HG03378 (cell line): ENCODE data around the gene BAD.
"Not testable (repeated sequence)": the region's sequence is repeated elsewhere in the genome, so short reads cannot be mapped to it uniquely, and the experiment has no call there.

ENCODE experiments used
- ATAC-seq: cut with Tn5 transposase; IDR thresholded peaks from one replicate; pipeline ENCODE4 v1.9.1; 2021; ENCODE audit warnings: mild to moderate bottlenecking, moderate library complexity; ENCODE audit not compliant: unreplicated experiment

BAD gene

DNA sequence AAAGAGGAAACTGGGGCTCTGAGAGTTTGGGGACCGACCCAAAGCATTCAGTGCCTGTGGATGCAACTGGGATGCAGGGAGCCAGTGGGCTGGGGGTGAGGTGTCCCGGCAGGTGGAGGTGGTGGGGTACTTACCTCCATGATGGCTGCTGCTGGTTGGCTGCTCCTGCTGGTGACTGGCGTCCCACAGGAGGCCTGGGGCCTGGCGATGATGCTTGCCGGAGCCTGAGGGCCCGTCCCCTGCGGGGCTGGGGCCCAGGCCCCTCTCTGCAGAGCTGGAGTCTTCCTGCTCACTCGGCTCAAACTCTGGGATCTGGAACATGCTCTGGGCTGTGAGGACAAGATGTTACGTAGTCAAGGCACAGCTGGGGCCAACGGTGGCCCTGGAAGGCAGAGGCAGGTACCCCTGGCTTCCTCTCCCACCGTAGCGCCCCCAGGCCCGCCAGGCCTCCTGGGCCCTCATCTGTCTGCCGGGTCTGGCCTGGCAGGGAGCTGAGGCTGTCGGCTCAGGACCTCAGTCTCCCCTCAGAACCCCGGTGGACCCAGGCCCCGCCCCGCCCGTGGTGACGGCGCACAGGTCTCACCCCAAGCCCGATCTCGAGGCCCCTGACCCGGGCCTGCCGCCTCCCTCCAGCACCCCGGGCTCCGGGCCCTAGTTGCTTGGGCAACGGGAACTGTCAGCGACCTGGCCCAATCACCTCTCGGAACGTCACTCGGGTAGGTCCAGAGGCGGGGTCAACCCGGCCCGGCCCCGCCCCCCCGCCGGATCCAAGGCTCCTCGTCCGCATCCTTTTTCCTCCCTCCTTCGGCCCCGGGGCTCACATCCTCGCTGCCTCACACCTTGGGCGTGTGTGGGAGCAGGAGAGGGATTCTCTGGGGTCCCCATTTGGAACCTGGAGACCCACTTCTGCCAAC, at the start of gene BAD:
Gene BAD, minus strand, starts transcription at position 618 of the 914 bp plus-strand sequence. Its CDS starts 297 bp downstream, at position 321.
- ATAC-seq = peak; percentile 53

DNA sequence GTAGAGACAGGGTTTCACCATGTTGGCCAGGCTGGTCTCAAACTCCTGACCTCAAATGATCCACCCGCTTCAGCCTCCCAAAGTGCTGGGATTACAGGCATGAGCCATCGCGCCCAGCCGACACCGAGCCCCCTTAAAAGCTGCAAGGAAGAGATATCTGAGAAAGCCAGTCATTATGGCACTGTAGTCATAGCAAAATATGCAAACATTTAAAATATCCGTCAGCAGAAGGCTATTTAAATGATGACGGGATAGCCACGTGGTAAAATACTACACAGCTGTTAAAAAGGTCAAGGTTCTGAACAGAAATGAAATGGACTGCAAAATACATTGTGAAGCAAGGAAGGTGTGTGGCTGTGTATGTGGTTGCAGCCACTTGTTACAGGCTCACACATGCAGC, 49.1 kb upstream of the BAD start:
- no peak for ATAC-seq

DNA sequence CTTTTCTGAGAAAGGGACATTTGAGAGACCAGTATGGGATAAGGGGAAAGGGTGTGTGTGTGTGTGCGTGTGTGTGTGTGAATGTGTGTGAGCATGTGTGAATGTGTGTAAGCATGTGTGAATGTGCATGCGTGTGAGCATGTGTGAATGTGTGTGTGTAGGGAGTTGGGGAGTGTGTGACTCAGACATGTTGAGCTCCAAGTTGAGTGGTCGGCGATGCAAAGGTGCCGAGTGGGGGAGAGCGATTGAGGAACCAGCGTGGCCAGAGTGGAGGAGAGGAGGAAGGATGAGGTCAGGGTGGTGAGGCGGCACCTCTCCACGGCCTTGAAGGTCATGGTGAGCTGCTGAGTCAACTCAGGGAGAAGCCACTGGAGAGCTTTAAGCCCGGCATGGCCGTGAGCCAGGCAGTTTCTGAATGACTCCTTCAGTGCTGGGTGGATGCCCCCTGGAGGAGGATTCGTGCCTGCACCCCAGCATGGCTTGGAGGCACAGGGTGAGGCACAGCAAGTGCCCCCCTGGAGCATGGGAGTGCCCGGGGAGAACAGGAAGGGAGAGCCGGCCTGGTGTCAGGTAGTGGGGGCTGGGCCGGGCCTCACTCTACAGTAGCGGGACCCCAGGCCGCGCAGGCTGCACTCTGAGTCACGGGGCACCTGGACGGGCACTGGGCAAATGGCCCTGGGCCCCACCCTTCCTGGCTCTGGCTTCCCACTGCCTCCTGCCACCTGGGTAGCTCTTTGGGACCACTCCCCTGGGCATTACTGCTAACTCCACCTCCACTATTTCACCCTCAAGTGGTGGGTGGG, 47.3 kb upstream of the BAD start:
- ATAC-seq = no peak

DNA sequence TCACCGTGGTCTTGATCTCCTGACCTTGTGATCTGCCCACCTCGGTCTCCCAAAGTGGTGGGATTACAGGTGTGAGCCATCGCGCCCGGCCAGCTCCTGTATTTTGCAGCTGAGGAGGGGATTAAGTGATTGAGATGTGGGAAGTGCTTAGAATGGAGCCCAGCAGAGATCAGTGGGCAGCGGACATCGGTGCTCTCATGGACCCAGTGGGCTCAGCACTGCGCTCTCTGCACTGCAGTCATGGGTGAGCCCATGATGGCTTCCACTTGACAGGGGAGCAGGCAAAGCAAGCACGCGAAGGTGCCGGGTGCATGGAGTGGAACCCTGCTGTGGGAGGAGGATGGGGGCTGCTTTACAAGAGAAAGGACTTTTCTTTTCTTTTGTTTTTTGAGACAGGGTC, 46.4 kb upstream of the BAD start:
- ATAC-seq = no peak

DNA sequence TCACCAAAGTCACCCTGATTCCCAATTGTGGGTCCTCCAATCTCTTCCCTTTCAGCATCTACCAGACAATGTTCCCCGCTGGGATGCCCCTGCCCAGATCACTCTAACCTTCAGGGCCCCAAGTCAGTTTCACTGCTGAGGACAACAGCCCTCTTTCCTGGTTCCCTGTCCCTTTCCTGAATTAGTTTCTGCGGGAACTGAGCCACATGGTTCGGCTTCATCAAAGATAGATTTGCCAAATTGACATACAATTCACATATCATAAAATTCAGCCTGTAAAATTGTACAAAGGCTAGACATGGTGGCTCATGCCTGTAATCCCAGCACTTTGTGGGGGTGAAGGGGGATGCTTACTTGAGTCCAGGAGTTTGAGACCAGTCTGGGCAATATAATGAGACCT, 43.5 kb upstream of the BAD start:
- ATAC-seq = no peak

DNA sequence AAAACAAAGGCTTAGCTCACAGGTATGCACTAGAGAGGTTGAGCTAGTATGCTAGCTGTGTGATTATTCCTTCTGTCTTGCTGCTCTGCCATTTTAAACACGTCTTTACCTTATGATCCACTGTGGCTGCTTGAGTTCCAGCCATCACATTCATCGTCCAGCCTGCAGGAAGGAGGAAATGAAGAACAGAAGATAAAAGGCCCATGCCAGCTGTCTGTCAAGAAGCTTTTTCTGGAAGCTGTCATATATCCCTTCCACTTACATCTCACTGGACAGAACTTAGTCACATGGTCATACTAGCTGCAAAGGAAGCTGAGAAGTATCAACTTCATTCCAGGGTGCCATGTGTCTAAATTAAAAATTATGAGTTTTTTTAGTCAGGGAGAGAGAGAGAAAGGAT, 42.9 kb upstream of the BAD start:
- no peak for ATAC-seq

DNA sequence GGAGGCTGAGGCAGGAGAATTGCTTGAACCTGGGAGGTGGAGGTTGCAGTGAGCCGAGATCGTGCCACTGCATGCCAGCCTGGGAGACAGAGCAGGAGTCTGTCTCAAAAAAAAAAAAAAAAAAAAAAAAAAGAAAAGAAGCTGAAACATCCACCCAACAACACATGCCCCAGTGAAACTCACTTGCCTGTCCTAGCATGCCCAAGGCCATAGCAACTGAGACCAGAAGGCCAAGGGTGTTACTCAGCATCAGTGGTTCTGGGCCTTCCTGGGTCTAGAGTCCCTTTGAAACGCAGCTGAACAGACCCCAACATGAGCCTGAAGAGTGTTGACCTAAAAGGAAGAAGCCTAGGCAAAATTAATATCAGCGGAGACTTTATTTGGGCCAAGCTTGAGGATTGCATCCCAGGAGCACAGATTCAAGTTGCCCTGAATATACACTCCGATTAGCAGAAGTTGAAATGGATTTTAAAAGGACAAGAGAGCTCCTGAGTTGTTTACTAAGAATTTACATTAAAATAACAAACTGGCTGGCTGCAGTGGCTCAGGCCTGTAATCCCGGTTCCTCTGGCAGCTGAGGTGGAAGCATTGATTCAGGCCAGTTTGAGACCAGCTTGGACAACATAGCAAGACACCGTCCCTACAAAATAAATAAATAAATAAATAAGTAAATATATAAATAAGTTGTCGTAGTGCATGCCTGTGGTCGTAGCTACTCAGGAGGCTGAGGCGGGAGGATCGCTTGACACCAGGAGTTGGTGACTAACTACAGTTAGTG, 40.4 kb upstream of the BAD start:
- ATAC-seq = no peak

DNA sequence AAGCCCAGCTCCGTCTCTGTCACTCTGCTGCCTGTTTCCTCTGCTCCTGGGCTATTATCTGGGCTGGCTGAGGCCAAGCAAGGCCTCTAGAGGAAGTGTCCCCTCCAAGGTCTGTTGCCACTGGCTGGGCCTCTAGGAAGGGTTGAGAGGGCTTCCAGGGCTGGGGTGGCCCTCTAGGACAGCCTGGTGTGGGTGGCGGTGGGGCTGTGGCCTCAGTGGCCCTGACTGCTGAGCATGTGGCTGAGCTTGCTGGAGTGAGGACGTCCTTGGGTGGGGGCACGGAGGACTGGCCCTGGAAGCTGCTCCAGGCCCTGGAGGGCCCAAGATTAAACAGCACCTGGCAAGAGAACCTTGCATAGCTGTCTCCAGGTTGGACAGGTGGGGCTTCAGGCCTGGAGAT, 39.5 kb upstream of the BAD start:
- not testable (repeated sequence) for ATAC-seq

DNA sequence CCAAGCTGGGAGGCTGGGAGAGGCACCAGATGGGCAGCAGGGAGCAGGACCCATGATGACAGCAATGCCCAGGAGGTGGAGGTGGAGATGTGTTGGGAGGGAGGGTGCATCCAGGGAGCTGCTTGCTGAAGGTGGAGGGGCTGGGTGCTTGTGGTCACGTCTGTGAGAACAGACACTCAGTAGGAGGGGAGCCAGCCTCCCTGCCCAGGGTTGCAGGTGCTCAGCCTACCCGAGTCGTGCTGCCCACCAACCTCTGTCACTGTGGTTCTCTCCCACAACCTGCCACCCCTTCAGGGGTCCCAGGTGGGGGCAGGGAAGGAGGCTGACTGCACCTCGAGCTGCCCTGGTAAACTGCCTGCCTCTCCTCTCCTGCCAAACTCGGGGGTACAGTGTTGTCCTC, 38.9 kb upstream of the BAD start:
- no peak for ATAC-seq

DNA sequence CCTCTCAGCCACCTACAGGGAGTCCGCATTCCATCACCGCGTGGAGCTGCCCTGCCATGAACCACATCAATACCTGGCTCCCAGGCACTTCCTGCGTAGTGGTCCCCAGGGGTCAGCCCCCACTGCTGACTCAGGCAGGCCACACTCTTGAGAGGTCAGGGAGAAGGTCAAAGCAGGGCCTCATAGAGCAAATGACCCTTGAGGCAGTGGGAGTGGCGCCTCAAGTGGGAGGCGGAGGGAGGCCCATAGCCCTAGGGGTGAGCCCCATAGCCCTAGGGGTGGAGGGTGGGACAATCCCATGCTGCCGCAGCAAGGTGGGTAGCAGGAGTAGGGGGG, 38.4 kb upstream of the BAD start:
- ATAC-seq = no peak

DNA sequence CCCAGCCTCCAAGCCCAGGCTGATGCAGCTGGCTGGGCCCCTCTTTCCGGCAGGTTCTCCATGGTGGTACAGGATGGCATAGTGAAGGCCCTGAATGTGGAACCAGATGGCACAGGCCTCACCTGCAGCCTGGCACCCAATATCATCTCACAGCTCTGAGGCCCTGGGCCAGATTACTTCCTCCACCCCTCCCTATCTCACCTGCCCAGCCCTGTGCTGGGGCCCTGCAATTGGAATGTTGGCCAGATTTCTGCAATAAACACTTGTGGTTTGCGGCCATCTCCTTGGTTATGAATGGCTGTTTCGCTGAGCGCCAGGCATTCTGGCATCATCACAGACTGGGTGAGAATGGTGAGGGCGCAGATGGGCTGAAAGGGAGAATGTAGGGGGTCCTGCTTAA, 37.1 kb upstream of the BAD start:
- ATAC-seq = no peak

DNA sequence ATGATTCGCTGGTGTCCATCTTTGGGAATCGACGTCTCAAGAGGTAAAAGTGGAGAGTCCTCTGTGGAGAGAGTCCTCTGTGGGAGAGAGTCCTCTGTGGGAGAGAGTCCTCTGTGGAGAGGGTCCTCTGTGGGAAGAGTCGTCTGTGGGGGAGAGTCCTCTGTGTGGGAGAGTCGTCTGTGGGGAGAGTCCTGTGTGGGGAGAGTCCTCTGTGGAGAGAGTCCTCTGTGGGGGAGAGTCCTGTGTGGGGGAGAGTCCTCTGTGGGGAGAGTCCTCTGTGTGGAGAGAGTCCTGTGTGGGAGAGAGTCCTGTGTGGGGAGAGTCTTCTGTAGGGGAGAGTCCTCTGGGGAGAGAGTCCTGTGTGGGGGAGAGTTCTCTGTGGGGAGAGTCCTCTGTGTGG, 36.6 kb upstream of the BAD start:
- ATAC-seq = no peak

DNA sequence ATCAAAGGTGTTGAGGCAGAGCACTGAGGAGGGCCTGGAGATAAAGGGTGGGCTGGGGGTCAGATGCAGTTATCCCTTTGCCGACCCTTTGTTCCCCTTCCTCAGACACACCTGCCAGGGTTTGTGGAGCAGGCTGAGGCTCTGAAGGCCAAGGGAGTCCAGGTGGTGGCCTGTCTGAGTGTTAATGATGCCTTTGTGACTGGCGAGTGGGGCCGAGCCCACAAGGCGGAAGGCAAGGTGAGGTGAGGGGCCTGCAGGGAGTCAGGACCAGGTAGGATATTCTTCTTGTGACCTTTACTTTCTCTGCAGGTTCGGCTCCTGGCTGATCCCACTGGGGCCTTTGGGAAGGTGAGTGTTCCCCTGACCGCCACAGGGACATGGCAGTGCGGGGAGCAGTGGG, 36.1 kb upstream of the BAD start:
- no peak for ATAC-seq

DNA sequence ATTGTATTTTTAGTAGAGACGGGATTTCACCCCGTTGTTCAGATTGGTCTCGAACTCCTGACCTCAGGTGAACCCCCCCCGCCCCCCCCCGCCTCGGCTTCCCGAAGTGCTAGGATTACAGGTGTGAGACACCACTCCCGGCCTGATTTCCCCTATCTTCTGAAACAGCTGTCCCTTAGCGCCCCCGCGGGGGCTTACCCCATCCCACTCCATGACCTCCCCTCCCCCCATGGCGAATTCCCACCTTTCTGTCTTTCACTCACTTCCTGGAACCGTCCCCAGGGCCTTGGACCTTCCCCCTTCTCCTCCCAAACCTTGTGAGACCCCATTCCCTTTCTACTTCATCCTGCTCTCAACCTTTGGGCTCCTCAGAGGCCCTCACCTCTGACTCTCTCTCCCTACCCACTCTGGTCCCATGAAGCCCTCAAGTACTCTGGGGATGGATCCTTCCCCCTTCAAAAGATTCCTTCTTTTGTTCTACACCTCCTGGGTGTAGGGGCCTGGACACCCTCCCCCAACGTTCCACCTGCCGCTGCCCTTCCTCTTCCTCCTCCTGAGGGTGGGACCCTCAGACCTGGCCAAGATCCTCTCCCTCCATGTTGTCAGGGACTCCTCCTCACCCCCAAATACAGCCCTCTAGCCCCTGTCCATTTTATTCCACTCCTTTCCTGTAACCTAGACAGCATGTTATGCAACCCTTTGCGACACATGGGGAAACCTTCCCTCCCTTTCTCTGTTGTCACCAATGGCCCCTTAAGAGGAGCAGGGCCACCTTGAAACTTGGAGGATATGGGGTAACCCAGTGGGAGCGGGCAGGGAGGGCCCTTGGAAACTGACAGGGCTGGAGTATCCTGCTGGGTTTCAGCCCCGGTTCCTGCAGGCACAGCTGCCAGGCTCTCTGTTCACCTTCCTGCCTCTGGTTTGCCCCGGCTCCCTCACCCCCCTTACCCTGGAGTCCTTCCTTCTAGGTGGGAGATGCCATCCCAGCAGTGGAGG, 34.6 kb upstream of the BAD start:
- no peak for ATAC-seq

DNA sequence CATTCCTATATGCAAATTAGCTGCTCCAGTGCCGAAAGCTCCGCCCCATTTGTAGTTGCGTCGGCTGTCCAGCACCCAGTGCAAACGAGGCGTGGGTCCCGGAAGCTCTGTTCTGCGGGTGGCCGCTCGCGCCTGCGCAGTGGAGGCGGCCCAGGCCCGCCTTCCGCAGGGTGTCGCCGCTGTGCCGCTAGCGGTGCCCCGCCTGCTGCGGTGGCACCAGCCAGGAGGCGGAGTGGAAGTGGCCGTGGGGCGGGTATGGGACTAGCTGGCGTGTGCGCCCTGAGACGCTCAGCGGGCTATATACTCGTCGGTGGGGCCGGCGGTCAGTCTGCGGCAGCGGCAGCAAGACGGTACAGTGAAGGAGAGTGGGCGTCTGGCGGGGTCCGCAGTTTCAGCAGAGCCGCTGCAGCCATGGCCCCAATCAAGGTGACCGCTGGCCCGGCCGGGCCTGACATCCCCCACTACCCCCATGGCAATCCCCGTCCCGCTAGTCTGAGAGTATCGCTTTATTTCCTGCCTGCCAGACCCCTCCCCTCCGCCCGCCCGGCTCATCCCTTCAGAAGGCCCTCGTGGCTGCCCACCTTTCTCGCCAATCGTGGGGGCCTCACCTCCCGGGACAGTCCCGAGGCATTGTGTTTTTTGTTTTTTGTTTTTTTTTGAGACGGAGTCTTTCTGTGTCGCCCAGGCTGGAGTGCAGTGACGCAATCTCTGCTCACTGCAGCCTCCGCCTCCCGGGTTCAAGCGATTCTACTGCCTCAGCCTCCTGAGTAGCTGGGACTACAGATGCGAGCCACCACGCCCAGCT, 33.7 kb upstream of the BAD start, which contains the start of gene PRDX5:
Gene PRDX5, plus strand, starts transcription at position 161 of the 805 bp plus-strand sequence. Its CDS starts 95 bp downstream, at position 256.
- ATAC-seq = peak; percentile 54

DNA sequence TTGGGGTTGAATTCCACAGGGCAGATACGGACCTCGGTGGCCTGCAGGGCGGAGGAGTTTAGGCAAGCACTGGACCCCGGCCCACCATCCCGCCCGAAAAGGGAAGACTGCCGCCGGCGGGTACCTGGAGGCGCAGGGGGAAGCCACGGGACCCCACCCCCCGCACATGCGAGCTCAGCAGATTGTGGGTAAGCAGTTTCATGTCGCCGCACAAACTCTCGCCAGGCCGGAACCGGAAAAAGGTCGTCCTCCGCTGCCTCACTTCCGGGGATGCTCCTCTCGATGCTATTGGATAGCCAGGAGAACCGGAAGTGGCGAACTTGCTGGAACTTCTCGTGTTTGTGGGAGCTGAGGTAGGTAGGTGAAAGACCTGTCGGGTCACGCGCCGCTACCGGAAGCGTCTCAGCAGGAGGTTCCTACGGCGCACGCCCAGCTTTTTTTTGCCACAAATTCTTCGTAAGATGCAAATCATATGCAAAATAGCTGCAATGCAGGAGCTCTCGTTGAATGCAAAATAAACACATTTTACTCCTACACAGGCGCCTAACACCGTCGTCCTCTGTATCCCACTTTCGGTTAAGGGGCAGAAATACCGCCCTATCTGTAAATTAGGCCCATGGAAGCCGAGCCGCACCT, 33.0 kb upstream of the BAD start, which contains the start of gene TRMT112:
Gene TRMT112, minus strand, starts transcription at position 235 of the 636 bp plus-strand sequence. Its CDS starts 33 bp downstream, at position 202.
- peak; percentile 69 for ATAC-seq

DNA sequence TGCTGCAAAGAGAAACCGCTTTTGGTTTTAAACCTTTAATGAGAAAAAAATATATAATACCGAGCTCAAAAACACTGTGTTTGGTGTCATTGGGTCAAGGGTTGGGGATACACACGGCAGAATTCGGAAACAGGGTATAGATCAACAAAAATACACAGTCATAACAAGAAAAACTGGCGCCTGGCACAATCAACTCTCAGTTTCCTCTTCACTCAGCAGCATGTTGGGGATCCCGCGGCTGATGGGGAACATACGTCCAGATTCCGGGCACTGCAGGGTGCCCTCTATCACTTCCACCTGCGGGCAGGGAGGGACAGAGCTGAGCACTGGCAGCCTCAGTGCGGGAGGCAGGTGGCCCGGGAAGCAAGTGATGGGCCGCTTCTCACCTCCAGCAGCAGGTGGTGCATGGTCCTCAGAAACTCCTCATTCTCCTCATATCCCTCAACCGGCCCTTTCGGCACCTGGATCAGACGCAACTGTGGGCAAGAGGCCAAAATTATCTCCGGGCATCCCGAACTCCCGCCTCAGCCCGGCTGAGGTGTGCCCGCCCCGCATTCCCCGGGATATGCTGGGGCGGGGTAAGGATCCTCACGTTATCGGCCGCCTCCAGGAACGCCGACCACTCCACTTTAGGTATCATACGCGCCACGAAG, 32.3 kb upstream of the BAD start:
- peak; percentile 2 for ATAC-seq
